AG08396 (cell line): ENCODE data around the gene CPSF4L.
"Not testable (repeated sequence)": the region's sequence is repeated elsewhere in the genome, so short reads cannot be mapped to it uniquely, and the experiment has no call there.

Source experiments
- DNase-seq: peaks from one replicate; pipeline ENCODE4 v3.0.0; 2012; ENCODE audit warnings: low spot score, mixed read lengths

Gene CPSF4L

DNA sequence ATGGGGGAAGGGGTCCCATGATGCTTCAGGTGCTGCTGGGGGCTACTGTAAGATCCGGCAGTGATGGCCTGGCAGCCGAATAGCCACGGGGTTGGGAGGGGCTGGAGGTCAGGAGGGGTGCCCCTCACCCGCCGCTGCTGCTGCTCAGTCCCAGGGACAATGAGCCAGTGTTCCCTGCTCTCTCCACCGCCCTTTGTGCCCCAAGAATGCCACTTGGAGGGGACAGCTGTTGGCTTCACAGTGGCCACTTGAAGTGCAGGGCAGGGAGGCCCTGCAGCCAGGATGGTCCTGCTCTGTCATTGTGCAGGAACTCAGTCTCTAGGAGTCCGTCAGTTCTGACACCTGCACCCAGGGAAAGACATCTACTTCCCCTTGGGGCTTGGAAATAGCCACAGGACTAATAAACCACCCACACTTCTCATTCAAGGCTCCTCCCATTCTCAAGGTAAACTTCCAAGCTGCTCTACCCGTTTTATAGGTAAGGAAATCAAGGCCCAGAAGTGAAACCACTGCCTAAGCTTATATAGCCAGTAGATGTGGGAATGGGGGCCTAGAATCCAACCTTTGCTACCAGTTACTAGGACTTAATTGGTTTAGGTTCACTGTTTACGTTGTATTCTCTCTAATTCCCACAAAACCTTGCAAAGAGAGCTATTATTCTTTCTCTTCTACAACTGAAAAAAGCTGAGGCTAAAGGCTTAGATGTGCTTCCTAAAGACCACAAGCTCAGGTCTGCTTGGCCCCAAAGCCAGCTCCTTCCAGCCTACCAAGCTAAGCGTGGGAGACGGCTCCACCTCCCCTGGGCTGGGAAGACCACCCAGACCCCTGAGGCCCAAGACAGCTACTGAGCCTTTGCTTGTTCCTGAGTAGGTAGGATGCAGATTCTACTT lies 6.2 kb upstream of the CPSF4L start:
- no peak for DNase-seq

GRCh38 chr17:73266796-73267195 lies 5.1 kb upstream of the CPSF4L start:
- DNase-seq = no peak

DNA sequence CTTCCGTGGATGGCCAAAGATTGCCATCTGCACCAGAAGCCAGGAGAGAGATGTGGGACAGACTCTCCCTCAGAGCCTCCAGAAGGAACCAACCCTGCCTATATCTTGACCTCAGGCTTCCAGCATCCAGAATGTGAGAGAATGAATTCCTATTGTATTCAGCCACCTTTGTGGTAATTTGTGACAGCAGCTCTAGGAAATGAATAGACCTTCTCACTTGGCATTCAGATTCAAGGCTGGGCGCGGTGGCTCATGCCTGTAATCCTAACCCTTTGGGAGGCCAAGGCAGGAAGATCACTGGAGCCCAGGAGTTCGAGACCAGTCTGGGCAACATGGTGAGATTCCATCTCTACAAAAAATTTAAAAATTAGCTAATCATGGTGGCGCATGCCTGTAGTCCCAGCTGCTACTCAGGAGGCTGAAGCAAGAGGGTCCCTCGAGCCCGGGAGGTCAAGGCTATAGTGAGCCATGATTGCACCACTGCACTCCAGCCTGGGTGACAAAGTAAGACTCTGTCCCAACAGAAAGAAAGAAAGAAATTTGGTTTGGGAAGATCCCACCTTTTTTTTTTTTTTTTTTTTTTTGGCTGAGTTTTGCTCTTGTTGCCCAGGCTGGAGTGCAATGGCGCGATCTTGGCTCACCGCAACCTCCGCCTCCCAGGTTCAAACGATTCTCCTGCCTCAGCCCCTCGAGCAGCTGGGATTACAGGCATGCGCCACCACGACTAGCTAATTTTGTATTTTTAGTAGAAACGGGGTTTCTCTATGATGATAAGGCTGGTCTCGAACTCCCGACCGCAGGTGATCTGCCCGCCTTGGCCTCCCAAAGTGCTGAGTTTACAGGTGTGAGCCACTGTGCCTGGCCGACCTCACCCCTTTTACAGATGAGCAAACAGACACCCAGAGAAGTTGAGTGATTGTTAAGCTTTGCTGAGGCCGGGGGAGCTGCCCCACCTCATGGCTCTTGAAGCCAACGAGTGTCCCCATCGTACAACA lies 4.3 kb upstream of the CPSF4L start:
- DNase-seq = no peak

DNA sequence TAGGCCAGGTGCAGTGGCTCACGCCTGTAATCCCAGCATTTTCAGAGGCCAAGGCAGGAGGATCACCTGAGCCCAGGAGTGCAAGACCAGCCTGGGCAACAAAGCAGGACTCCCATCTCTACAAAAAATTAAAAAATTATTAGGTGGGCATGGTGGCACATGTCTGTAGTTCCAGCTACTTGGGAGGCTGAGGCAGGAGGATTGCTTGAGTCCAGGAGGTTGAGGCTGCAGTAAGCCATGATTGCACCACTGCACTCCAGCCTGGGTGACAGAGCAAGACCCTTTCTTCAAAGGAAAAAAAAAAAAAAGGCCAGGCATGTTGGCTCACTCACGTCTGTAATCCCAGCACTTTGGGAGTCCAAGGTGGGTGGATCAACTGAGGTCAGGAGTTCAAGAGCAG lies 2.8 kb upstream of the CPSF4L start:
- DNase-seq = not testable (repeated sequence)

DNA sequence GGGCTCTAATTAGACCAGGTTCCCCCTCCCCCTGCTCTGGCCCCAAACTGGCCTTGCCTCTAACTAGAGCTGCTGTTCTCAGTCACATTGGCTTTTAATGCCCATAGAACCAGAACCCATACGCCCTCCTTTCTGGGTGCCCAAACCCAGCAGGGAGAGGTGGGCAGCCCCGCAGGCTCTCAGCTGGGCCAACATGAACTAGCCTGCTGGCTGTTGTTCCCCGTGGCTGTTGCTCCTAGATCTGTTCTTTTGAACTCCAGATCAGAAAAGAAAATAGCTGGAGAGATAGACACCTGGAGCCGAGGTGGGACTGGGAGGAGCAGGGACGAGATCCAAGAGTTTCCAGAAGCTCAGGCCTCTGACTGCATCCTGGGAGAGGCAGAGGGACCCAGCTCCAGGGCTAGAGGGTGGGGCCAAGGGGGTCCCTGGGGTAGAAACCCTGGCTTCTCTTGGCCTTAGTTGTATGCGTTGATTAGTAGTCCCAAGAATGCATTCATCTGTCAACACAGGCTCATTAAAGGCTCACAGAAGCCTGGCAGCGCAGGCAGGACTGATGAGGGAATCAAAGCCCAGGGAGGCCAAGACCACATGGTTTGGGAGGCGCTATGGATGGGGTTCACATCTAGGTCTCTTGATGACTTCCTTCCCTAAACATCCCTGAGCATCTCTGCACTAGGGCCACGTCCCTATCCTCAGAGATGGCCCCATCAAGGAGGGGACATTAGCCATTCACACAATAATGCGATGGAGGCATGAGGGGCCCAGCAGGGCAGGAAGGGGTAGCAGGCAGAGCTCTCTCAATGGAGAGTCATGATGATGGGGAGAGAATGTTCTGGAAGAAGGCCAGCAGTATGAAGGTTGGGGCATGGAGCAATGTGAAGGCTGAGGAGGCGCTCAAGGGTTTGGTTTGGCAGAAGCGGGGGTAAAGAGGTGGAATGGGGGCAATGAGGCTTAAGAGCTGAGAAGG lies 1.3 kb upstream of the CPSF4L start:
- no peak for DNase-seq

GRCh38 chr17:73261952-73262675 lies 434 bp upstream of the CPSF4L start:
- DNase-seq = no peak

DNA sequence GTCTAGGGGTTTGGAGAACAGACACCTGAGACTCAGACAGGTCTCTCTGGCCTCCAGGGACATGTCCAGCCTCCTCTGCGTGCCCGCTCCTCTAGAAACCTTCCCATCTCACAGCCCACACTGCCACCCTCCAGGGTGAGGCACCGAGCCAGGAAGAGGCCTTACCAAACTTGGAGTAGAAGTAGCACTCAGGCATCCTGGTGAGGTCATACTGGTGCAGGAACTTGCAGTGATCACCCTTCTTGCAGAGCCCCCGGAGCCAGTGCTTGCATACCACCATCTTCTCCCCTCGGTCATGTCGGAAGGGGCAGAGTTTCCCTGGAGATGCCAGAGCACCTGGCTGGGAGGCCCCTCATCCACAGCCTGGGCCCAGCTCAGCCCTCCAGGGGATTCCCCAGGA lies 4.2 kb downstream of the CPSF4L start:
- DNase-seq = no peak

- no peak for DNase-seq
Observed at GRCh38 chr17:73256220-73256619, 5.5 kb downstream of the CPSF4L start.

- peak; percentile 76 for DNase-seq
Observed at GRCh38 chr17:73255671-73256181, 6.0 kb downstream of the CPSF4L start.

DNA sequence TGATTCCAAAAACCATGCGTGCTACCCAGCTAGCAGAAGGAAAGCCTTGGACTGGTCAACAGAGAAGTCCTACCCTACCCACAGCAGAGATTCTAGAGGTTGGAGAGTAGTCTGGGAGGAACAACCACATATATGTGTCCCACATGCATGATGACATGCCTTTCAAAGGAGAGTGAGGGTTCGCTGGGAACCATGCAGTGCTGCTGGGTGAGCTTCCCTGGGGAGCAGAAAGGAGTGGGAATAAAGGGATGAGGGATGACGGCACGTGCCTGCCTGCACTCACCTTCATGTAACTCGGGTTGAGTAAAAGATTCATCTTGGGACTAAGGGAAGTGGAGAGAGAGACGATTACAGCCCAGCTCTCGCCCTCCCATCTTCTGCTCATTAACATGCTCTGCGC lies 9.8 kb downstream of the CPSF4L start:
- DNase-seq = no peak

DNA sequence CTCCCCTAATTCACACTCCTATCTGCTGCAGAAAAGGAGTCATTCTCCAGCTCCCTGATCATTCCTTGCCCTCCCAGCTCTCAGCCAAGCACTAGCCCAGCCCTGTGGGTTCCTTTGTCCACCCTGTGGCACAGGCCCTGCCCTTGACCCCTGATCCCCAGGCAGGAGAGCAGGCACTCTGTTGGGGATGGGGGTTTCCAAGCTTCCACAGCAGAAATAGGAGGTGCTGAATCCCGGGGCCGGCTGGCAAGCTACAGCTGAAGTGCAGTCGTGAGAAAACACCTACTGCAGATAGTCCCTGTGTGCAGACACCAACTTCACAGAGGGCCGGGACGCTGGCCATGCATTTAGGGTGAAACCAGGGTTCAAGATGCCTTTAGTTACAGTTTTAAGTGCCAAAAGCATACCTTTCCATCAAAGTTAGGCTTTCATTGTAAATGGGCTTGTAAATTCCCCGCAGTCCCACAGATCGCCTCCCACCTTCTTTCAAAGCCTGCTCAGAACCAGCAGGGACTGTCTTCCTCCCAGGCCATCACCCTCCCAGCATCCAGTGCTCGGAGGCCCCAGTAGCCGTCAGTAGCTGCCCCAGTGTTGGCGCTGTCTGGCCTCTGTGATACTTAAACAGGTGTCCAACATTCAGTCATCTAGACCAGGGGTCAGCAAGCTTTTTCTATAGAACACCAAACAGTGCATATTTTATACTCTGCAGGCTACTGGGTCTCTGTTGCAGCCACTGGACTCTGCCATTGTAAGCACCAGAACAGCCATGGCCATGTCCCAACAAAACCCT lies 10.6 kb downstream of the CPSF4L start:
- DNase-seq = no peak

GRCh38 chr17:73249700-73250099 lies 12.0 kb downstream of the CPSF4L start:
- DNase-seq = no peak

GRCh38 chr17:73248532-73248931 lies 13.1 kb downstream of the CPSF4L start:
- no peak for DNase-seq

- no peak for DNase-seq
Observed at GRCh38 chr17:73247726-73248125, 14.0 kb downstream of the CPSF4L start.

- no peak for DNase-seq
Observed at GRCh38 chr17:73240561-73240960, 21.1 kb downstream of the CPSF4L start.

GRCh38 chr17:73237714-73238113 lies 24.0 kb downstream of the CPSF4L start:
- no peak for DNase-seq

GRCh38 chr17:73234736-73235135 lies 26.9 kb downstream of the CPSF4L start:
- no peak for DNase-seq

DNA sequence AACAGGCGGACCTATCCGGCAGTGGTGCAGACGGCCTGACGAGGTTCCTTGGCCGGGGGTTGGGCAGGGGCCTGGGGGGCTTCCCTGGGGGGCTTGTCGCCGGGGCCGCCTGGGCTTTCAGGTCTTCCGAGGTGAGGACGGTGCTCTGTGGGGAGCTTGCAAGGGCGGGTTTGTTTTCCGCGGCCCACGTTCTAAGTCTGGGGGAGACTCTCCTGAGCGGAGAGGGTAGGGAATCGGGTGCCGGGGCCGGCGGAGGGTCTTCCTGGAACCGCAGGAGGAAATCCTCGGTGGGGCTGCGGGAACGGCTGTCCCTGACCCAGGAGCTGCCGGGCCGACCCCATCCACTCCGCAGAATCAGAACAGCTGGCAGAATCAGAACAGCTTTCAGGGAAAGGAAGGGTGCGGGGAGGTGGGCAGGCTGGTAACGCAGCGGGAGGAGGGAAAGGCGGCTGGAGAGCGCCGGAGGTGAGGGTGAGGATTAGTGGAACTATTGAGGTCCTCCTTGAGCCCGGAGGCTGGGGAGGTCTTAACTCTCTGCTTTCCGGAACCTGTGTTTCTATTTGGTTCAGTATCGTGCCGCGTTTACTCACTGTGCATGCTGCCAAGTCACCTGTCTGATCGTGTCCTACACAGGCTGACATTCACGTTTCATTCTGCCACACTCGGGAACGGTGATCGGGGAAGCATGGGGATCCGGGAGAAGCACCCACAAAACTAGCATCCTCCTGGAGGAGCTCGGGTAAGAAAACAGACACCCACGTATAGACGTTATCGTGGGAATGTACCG lies 28.9 kb downstream of the CPSF4L start:
- DNase-seq = peak; percentile 55
